Dendritic cell treated with granulocyte-macrophage colony-stimulating factor and Interleukin-4, amounts not matched to agents 40 ng/mL and 50 ng/mL, for 4 days (primary cell): ENCODE results near the gene PTCD1.
"Not testable (repeated sequence)": the region's sequence is repeated elsewhere in the genome, so short reads cannot be mapped to it uniquely, and the experiment has no call there.

Source experiments
- H3K27ac Mint-ChIP-seq: one replicate; pipeline ENCODE4 v1.8.0; 2022; ENCODE audit warnings: mild to moderate bottlenecking, mixed read lengths
- H3K27me3 Mint-ChIP-seq: one replicate; pipeline ENCODE4 v1.8.0; 2022; ENCODE audit warnings: mild to moderate bottlenecking, mixed read lengths
- H3K36me3 Mint-ChIP-seq: one replicate; pipeline ENCODE4 v1.8.0; 2022; ENCODE audit warnings: low read depth, mixed read lengths
- H3K4me1 Mint-ChIP-seq: one replicate; pipeline ENCODE4 v1.8.0; 2022; ENCODE audit warnings: low read depth, mixed read lengths
- H3K4me3 Mint-ChIP-seq: one replicate; pipeline ENCODE4 v1.8.0; 2022; ENCODE audit warnings: mild to moderate bottlenecking, moderate library complexity, mixed read lengths
- H3K9me3 Mint-ChIP-seq: one replicate; pipeline ENCODE4 v1.8.0; 2022; ENCODE audit warnings: mixed read lengths
- intact Hi-C: fragments of 100-400 bp; cut with micrococcal nuclease; formaldehyde crosslinking; loops from one replicate; pipeline ENCODE4 v1.15.0; 2022

The PTCD1 gene

GRCh38 chr7:99396418-99397296 lies 41.9 kb downstream of the PTCD1 start:
- H3K9me3 Mint-ChIP-seq, result no peaks in the 10 kb centered on the region
- peaks cover 52% of the 10 kb centered on the region for H3K4me1 Mint-ChIP-seq
- peaks cover 100% of the 10 kb centered on the region for H3K36me3 Mint-ChIP-seq
- intact Hi-C loops, result no loop called here
- H3K27me3 Mint-ChIP-seq, result no peaks in the 10 kb centered on the region
- H3K4me3 Mint-ChIP-seq, result no peak overlapping the region
- peak overlapping the region; percentile 24 for H3K27ac Mint-ChIP-seq

GRCh38 chr7:99395616-99396327 lies 42.8 kb downstream of the PTCD1 start:
- intact Hi-C loops, result no loop called here
- Mint-ChIP-seq H3K9me3 (no peaks in the 10 kb centered on the region), H3K4me3 (no peak overlapping the region), H3K4me1 (peaks cover 60% of the 10 kb centered on the region), H3K27ac (peak overlapping the region; percentile 44), H3K36me3 (peaks cover 100% of the 10 kb centered on the region), H3K27me3 (no peaks in the 10 kb centered on the region)

- H3K4me3 Mint-ChIP-seq, result no peak overlapping the region
- H3K4me1 Mint-ChIP-seq, result peaks cover 67% of the 10 kb centered on the region
- no peaks in the 10 kb centered on the region for H3K9me3 Mint-ChIP-seq
- no peaks in the 10 kb centered on the region for H3K27me3 Mint-ChIP-seq
- peaks cover 100% of the 10 kb centered on the region for H3K36me3 Mint-ChIP-seq
- peak overlapping the region; percentile 66 for H3K27ac Mint-ChIP-seq
- intact Hi-C loops, result no loop called here
These were observed 44.5 kb downstream of the PTCD1 start for GRCh38 chr7:99394188-99394502.

GRCh38 chr7:99393355-99394187 lies 45.0 kb downstream of the PTCD1 start:
- H3K27ac Mint-ChIP-seq, result peak overlapping the region; percentile 66
- peaks cover 100% of the 10 kb centered on the region for H3K36me3 Mint-ChIP-seq
- H3K27me3 Mint-ChIP-seq, result no peaks in the 10 kb centered on the region
- intact Hi-C loops, result no loop called here
- H3K9me3 Mint-ChIP-seq, result no peaks in the 10 kb centered on the region
- H3K4me3 Mint-ChIP-seq, result no peak overlapping the region
- H3K4me1 Mint-ChIP-seq, result peaks cover 62% of the 10 kb centered on the region

GRCh38 chr7:99392659-99393354 lies 45.8 kb downstream of the PTCD1 start:
- Mint-ChIP-seq H3K4me3 (peak overlapping the region; percentile 32), H3K9me3 (no peaks in the 10 kb centered on the region), H3K27ac (peak overlapping the region; percentile 66), H3K4me1 (peaks cover 64% of the 10 kb centered on the region), H3K27me3 (no peaks in the 10 kb centered on the region), H3K36me3 (peaks cover 100% of the 10 kb centered on the region)
- intact Hi-C loops, result no loop called here

GRCh38 chr7:99392046-99392445 lies 46.6 kb downstream of the PTCD1 start:
- H3K4me3 Mint-ChIP-seq, result no peak overlapping the region
- peaks cover 100% of the 10 kb centered on the region for H3K36me3 Mint-ChIP-seq
- H3K9me3 Mint-ChIP-seq, result no peaks in the 10 kb centered on the region

GRCh38 chr7:99390941-99391602 lies 47.5 kb downstream of the PTCD1 start:
- H3K9me3 Mint-ChIP-seq, result no peaks in the 10 kb centered on the region
- H3K36me3 Mint-ChIP-seq, result peaks cover 100% of the 10 kb centered on the region
- peaks cover 66% of the 10 kb centered on the region for H3K4me1 Mint-ChIP-seq
- intact Hi-C loops, result no loop called here
- H3K4me3 Mint-ChIP-seq, result no peak overlapping the region
- no peaks in the 10 kb centered on the region for H3K27me3 Mint-ChIP-seq
- H3K27ac Mint-ChIP-seq, result peak overlapping the region; percentile 37

More at GRCh38 chr7:99392046-99392445, 46.6 kb downstream of the PTCD1 start:
- intact Hi-C loops, result no loop called here
- Mint-ChIP-seq H3K27me3 (no peaks in the 10 kb centered on the region), H3K27ac (no peak overlapping the region), H3K4me1 (peaks cover 63% of the 10 kb centered on the region)

- Mint-ChIP-seq H3K36me3 (peaks cover 100% of the 10 kb centered on the region), H3K27me3 (no peaks in the 10 kb centered on the region), H3K4me3 (no peak overlapping the region), H3K4me1 (peaks cover 73% of the 10 kb centered on the region), H3K27ac (no peak overlapping the region), H3K9me3 (no peaks in the 10 kb centered on the region)
- intact Hi-C loops, result no loop called here
These were observed 48.8 kb downstream of the PTCD1 start for GRCh38 chr7:99389772-99390171.

GRCh38 chr7:99387912-99388311 lies 50.7 kb downstream of the PTCD1 start:
- H3K4me3 Mint-ChIP-seq, result no peak overlapping the region
- peaks cover 77% of the 10 kb centered on the region for H3K4me1 Mint-ChIP-seq
- H3K27ac Mint-ChIP-seq, result no peak overlapping the region
- intact Hi-C loops, result no loop called here
- H3K36me3 Mint-ChIP-seq, result peaks cover 100% of the 10 kb centered on the region
- no peaks in the 10 kb centered on the region for H3K9me3 Mint-ChIP-seq
- no peaks in the 10 kb centered on the region for H3K27me3 Mint-ChIP-seq

- H3K27me3 Mint-ChIP-seq, H3K4me3 Mint-ChIP-seq, H3K9me3 Mint-ChIP-seq, H3K27ac Mint-ChIP-seq, intact Hi-C loops: not testable (repeated sequence)
- H3K36me3 Mint-ChIP-seq, result peaks cover 96% of the 10 kb centered on the region
- peaks cover 72% of the 10 kb centered on the region for H3K4me1 Mint-ChIP-seq
These were observed 51.4 kb downstream of the PTCD1 start for GRCh38 chr7:99387239-99387635.

- no peaks in the 10 kb centered on the region for H3K27me3 Mint-ChIP-seq
- no peak overlapping the region for H3K4me3 Mint-ChIP-seq
- H3K36me3 Mint-ChIP-seq, result peaks cover 96% of the 10 kb centered on the region
- intact Hi-C loops, result no loop called here
- peak overlapping the region; percentile 81 for H3K27ac Mint-ChIP-seq
- H3K4me1 Mint-ChIP-seq, result peaks cover 73% of the 10 kb centered on the region
- no peaks in the 10 kb centered on the region for H3K9me3 Mint-ChIP-seq
These were observed 51.9 kb downstream of the PTCD1 start for GRCh38 chr7:99386584-99387238.

- Mint-ChIP-seq H3K27me3 (no peaks in the 10 kb centered on the region), H3K9me3 (no peaks in the 10 kb centered on the region), H3K36me3 (peaks cover 96% of the 10 kb centered on the region), H3K4me3 (peak overlapping the region; percentile 32), H3K4me1 (peaks cover 74% of the 10 kb centered on the region), H3K27ac (peak overlapping the region; percentile 81)
- intact Hi-C loops, result loop anchor here (1.0 kb wide), 1 partner anchor 8 kb away; no protein-coding TSS in a partner anchor
These were observed 53.0 kb downstream of the PTCD1 start for GRCh38 chr7:99385564-99385963.
